Tibial nerve (tissue), 4 donors: ENCODE data around the gene NUP214. TPM values are rescaled to one million over a fixed set of nuclear protein-coding genes. Genes with fewer than 3 reads are reported as not detected.

Source experiments
- DNase-seq, 2 donors: peaks; one replicate each; pipeline ENCODE4 v3.0.0-alpha.2; 2019; ENCODE audit warnings: low spot score in 2 of 2
- H3K27ac ChIP-seq, 4 donors: fragments of 200-600 bp; sonication (generic) in 3 of 4; one replicate each; pipeline ENCODE4 v1.5.1; 2017 to 2019; ENCODE audit warnings: mild to moderate bottlenecking in 1 of 4
- H3K27me3 ChIP-seq, 2 donors: fragments of 200-600 bp; sonication (generic) in 1 of 2; one replicate each; pipeline versions ENCODE4 v1.5.1 to v1.6.0; 2017 to 2019
- H3K36me3 ChIP-seq, 3 donors: fragments of 200-600 bp; sonication (generic); one replicate each; pipeline ENCODE4 v1.5.1; 2018 to 2019
- H3K4me1 ChIP-seq, 4 donors: fragments of 200-600 bp; sonication (generic) in 3 of 4; one replicate each; pipeline ENCODE4 v1.5.1; 2017 to 2019
- H3K4me3 ChIP-seq, 4 donors: fragments of 200-600 bp; sonication (generic) in 3 of 4; one replicate each; pipeline ENCODE4 v1.5.1; 2017 to 2019; ENCODE audit warnings: mild to moderate bottlenecking in 1 of 4, moderate library complexity in 1 of 4
- H3K9me3 ChIP-seq, 4 donors: fragments of 200-600 bp; sonication (generic) in 3 of 4; one replicate each; pipeline ENCODE4 v1.5.1; 2017 to 2019
- CTCF ChIP-seq, 5 experiments: fragments of 200-600 bp in 3 of 5; fragments of 450-650 bp in 2 of 5; sonication (generic) in 3 of 5; IDR thresholded peaks; one replicate each; pipeline ENCODE4 v1.5.1; 2016 to 2019; ENCODE audit warnings: antibody characterized with exemption in 5 of 5, mild to moderate bottlenecking in 3 of 5, moderate library complexity in 2 of 5
- EP300 ChIP-seq, 2 donors: sonication (generic); formaldehyde crosslinking; IDR thresholded peaks; one replicate each; pipeline ENCODE4 v1.6.1; 2017; ENCODE audit warnings: antibody characterized with exemption in 2 of 2, mild to moderate bottlenecking in 1 of 2
- POLR2A ChIP-seq, 2 donors: fragments of 450-650 bp; IDR thresholded peaks; one replicate each; pipeline ENCODE4 v1.6.1; 2017; ENCODE audit warnings: antibody characterized with exemption in 2 of 2, mild to moderate bottlenecking in 2 of 2, moderate library complexity in 2 of 2
- WGBS, 2 donors: methylation state at CpG; one replicate each; pipeline ENCODE4 v1.1.5; 2018; 5-methylcytosine and 5-hydroxymethylcytosine counted together
- total RNA-seq, 4 donors: library from RNA; depleted of rRNA; stranded (reverse); fragments of >200 nt; gene quantifications; one replicate each; pipeline ENCODE4 v1.1.0, GENCODE V29; 2016

Gene NUP214
- total RNA-seq, 4 donors from 2014 or later: 39.8 to 94.2 (median 70.2) TPM

GRCh38 chr9:131254626-131255025 is 129.2 kb downstream of the NUP214 start:
- Histone ChIP-seq H3K27me3 (no peaks in the 10 kb centered on the region), H3K4me1 (peaks cover 0 to 35% (median 9%) of the 10 kb centered on the region in 4 donors), H3K27ac (peak overlapping the region in 2 of 4 donors; percentile 72 to 75), H3K4me3 (no peak overlapping the region), H3K36me3 (peaks cover 0 to 6% (median 0%) of the 10 kb centered on the region in 3 donors), H3K9me3 (no peaks in the 10 kb centered on the region)
- DNase-seq: no peak
- 88 to 89% methylated on average over 14 of the region's 14 CpGs for WGBS, 2 donors
- TF ChIP-seq EP300 (IDR thresholded peaks at IDR 0.05): no peak
- no peak for TF ChIP-seq CTCF (IDR thresholded peaks at IDR 0.05)
- no peak for TF ChIP-seq POLR2A (IDR thresholded peaks at IDR 0.05)

GRCh38 chr9:131255676-131256197 is 130.4 kb downstream of the NUP214 start:
- peak overlapping the region in 1 of 4 donors; percentile 18 for H3K4me3 ChIP-seq
- DNase-seq: no peak
- H3K4me1 ChIP-seq: peaks cover 0 to 35% (median 9%) of the 10 kb centered on the region in 4 donors
- H3K27ac ChIP-seq: peak overlapping the region in 3 of 4 donors; percentile 72 to 78 (median 75)
- peaks cover 0 to 17% (median 0%) of the 10 kb centered on the region in 3 donors for H3K36me3 ChIP-seq
- WGBS, 2 donors: 77 to 79% methylated on average over 7 to 8 of the region's 8 CpGs
- no peaks in the 10 kb centered on the region for H3K27me3 ChIP-seq
- no peaks in the 10 kb centered on the region for H3K9me3 ChIP-seq
- no peak for TF ChIP-seq POLR2A (IDR thresholded peaks at IDR 0.05)
- TF ChIP-seq CTCF (IDR thresholded peaks at IDR 0.05): no peak
- no peak for TF ChIP-seq EP300 (IDR thresholded peaks at IDR 0.05)

GRCh38 chr9:131257266-131258025 is 132.1 kb downstream of the NUP214 start:
- H3K9me3 ChIP-seq: no peaks in the 10 kb centered on the region
- no peak overlapping the region for H3K4me3 ChIP-seq
- peak overlapping the region in 3 of 4 donors; percentile 24 to 78 (median 75) for H3K27ac ChIP-seq
- H3K27me3 ChIP-seq: no peaks in the 10 kb centered on the region
- no peak for DNase-seq
- H3K36me3 ChIP-seq: peaks cover 0 to 23% (median 0%) of the 10 kb centered on the region in 3 donors
- WGBS, 2 donors: 84 to 90% methylated on average over 14 to 15 of the region's 15 CpGs
- TF ChIP-seq POLR2A (IDR thresholded peaks at IDR 0.05) (no peak), CTCF (IDR thresholded peaks at IDR 0.05) (no peak)
- H3K4me1 ChIP-seq: peaks cover 0 to 35% (median 9%) of the 10 kb centered on the region in 4 donors

GRCh38 chr9:131258186-131258585 is 132.8 kb downstream of the NUP214 start:
- Histone ChIP-seq H3K4me1 (peaks cover 0 to 35% (median 9%) of the 10 kb centered on the region in 4 donors), H3K36me3 (peaks cover 0 to 23% (median 0%) of the 10 kb centered on the region in 3 donors), H3K4me3 (no peak overlapping the region), H3K27ac (peak overlapping the region in 2 of 4 donors; percentile 24 to 75), H3K27me3 (no peaks in the 10 kb centered on the region), H3K9me3 (no peaks in the 10 kb centered on the region)
- WGBS, 2 donors: 66 to 72% methylated on average over 15 of the region's 15 CpGs
- DNase-seq: no peak
- TF ChIP-seq EP300 (IDR thresholded peaks at IDR 0.05) (no peak), CTCF (IDR thresholded peaks at IDR 0.05) (no peak), POLR2A (IDR thresholded peaks at IDR 0.05) (no peak)
